Mesenchymal stem cell (in vitro differentiated cells and primary cell): Measurements from ENCODE around the gene ASPG.

Experiments
- DNase-seq: peaks from one replicate; pipeline ENCODE4 v3.0.0-alpha.2; 2013
- H2AFZ ChIP-seq: one replicate; pipeline ENCODE4 v1.6.1; 2013; ENCODE audit warnings: low read depth, mild to moderate bottlenecking, control low read depth, inconsistent platforms, low read length, moderate library complexity
- H2AK5ac ChIP-seq: 2 replicates; pipeline ENCODE4 v1.6.1; 2013; ENCODE audit warnings: low read length, moderate library complexity, mild to moderate bottlenecking, inconsistent platforms; ENCODE audit not compliant: severe bottlenecking
- H2BK120ac ChIP-seq: one replicate; pipeline ENCODE4 v1.6.1; 2013; ENCODE audit warnings: low read depth, mild to moderate bottlenecking, inconsistent platforms, low read length, moderate library complexity
- H2BK12ac ChIP-seq, 2 experiments: one replicate each; pipeline ENCODE4 v1.6.1; 2013; ENCODE audit warnings: inconsistent platforms in 2 of 2, low read length in 2 of 2, mild to moderate bottlenecking in 2 of 2, moderate library complexity in 2 of 2, control low read depth in 1 of 2
- H2BK15ac ChIP-seq: one replicate; pipeline ENCODE4 v1.6.1; 2013; ENCODE audit warnings: mild to moderate bottlenecking, low read depth, inconsistent platforms; ENCODE audit not compliant: poor library complexity, severe bottlenecking
- H2BK5ac ChIP-seq: 2 replicates; pipeline ENCODE4 v1.6.1; 2013; ENCODE audit warnings: low read depth, mild to moderate bottlenecking, low read length, control low read depth, inconsistent platforms; ENCODE audit not compliant: poor library complexity, severe bottlenecking
- H3K14ac ChIP-seq, 2 experiments: one replicate each; pipeline ENCODE4 v1.6.1; 2013; ENCODE audit warnings: inconsistent platforms in 2 of 2, low read length in 2 of 2, control low read depth in 1 of 2, mild to moderate bottlenecking in 1 of 2, moderate library complexity in 1 of 2
- H3K18ac ChIP-seq, 2 experiments: one replicate each; pipeline ENCODE4 v1.6.1; 2013; ENCODE audit warnings: inconsistent platforms in 2 of 2, low read length in 2 of 2, control low read depth in 1 of 2, low read depth in 1 of 2, mild to moderate bottlenecking in 1 of 2
- H3K23ac ChIP-seq, 2 experiments: one replicate each; pipeline ENCODE4 v1.6.1; 2013; ENCODE audit warnings: inconsistent platforms in 2 of 2, low read length in 2 of 2, mild to moderate bottlenecking in 2 of 2, moderate library complexity in 2 of 2, control low read depth in 1 of 2
- H3K27ac ChIP-seq: 2 replicates; pipeline ENCODE4 v1.5.1; 2013; ENCODE audit warnings: mild to moderate bottlenecking, moderate library complexity, low read length, control low read depth, inconsistent platforms; ENCODE audit not compliant: poor library complexity, severe bottlenecking
- H3K27me3 ChIP-seq, 2 experiments: 2 replicates each; pipeline versions ENCODE4 v1.6.1 to v1.7.0; 2013; ENCODE audit warnings: low read length in 2 of 2, mild to moderate bottlenecking in 2 of 2, moderate library complexity in 2 of 2, control low read depth in 1 of 2, inconsistent platforms in 1 of 2; ENCODE audit not compliant: control insufficient read depth in 1 of 2, insufficient read depth in 1 of 2
- H3K36me3 ChIP-seq, 2 experiments: 2 replicates each; pipeline versions ENCODE4 v1.6.1 to v1.7.0; 2013; ENCODE audit warnings: low read length in 2 of 2, control low read depth in 1 of 2, inconsistent platforms in 1 of 2, low read depth in 1 of 2, mild to moderate bottlenecking in 1 of 2; ENCODE audit not compliant: insufficient read depth in 2 of 2, control insufficient read depth in 1 of 2
- H3K4ac ChIP-seq, 2 experiments: one replicate each; pipeline ENCODE4 v1.6.1; 2013; ENCODE audit warnings: inconsistent platforms in 2 of 2, low read length in 2 of 2, mild to moderate bottlenecking in 2 of 2, moderate library complexity in 2 of 2, control low read depth in 1 of 2, low read depth in 1 of 2
- H3K4me1 ChIP-seq: 2 replicates; pipeline ENCODE4 v1.6.1; 2013; ENCODE audit warnings: low read depth, low read length, control low read depth; ENCODE audit not compliant: control insufficient read depth, insufficient read depth
- H3K4me2 ChIP-seq: 2 replicates; pipeline ENCODE4 v1.6.1; 2013; ENCODE audit warnings: low read length, mild to moderate bottlenecking, inconsistent platforms; ENCODE audit not compliant: poor library complexity, severe bottlenecking
- H3K4me3 ChIP-seq, 2 experiments: 2 replicates each; pipeline versions ENCODE4 v1.5.1 to v1.7.0; 2013; ENCODE audit warnings: low read length in 2 of 2, mild to moderate bottlenecking in 2 of 2, control low read depth in 1 of 2, low read depth in 1 of 2; ENCODE audit not compliant: insufficient read depth in 1 of 2
- H3K79me1 ChIP-seq: replicated peaks from 2 replicates; pipeline ENCODE4 v1.6.1; 2013; ENCODE audit warnings: mild to moderate bottlenecking, control low read depth, low read length, inconsistent platforms; ENCODE audit not compliant: poor library complexity, severe bottlenecking
- H3K9ac ChIP-seq: 2 replicates; pipeline ENCODE4 v1.7.0; 2013; ENCODE audit warnings: mild to moderate bottlenecking, low read length, moderate library complexity
- H3K9me3 ChIP-seq: 2 replicates; pipeline ENCODE4 v1.7.0; 2013; ENCODE audit warnings: mild to moderate bottlenecking, low read length; ENCODE audit not compliant: control insufficient read depth
- H4K8ac ChIP-seq: one replicate; pipeline ENCODE4 v1.6.1; 2013; ENCODE audit warnings: inconsistent platforms, mild to moderate bottlenecking, low read length, moderate library complexity
- H4K91ac ChIP-seq: one replicate; pipeline ENCODE4 v1.6.1; 2013; ENCODE audit warnings: mild to moderate bottlenecking, low read length, inconsistent platforms
- WGBS: methylation state at CpG from one replicate; pipeline ENCODE4 v1.1.7; 2013; ENCODE audit warnings: mixed read lengths; 5-methylcytosine and 5-hydroxymethylcytosine counted together

Gene ASPG

GRCh38 chr14:104096751-104097700 lies 11.5 kb downstream of the ASPG start:
- H2AK5ac ChIP-seq = no peak overlapping the region
- DNase-seq = no peak
- no peak overlapping the region for H3K27ac ChIP-seq
- no peak overlapping the region for H3K23ac ChIP-seq
- no peak overlapping the region for H4K8ac ChIP-seq
- no peaks in the 10 kb centered on the region for H3K79me1 ChIP-seq
- no peak overlapping the region for H3K14ac ChIP-seq
- H2BK12ac ChIP-seq = no peak overlapping the region
- H3K4me3 ChIP-seq = no peak overlapping the region
- H4K91ac ChIP-seq = no peak overlapping the region
- H3K4me2 ChIP-seq = no peak overlapping the region
- peaks cover 0 to 23% of the 10 kb centered on the region in 2 experiments for H3K27me3 ChIP-seq
- H3K4me1 ChIP-seq = peaks cover 3% of the 10 kb centered on the region
- H3K9ac ChIP-seq = no peak overlapping the region
- no peaks in the 10 kb centered on the region for H3K9me3 ChIP-seq
- 81% methylated on average over 25 of the region's 25 CpGs for WGBS
- H3K18ac ChIP-seq = no peak overlapping the region
- H2BK5ac ChIP-seq = no peak overlapping the region
- no peak overlapping the region for H2BK15ac ChIP-seq
- H2AFZ ChIP-seq = no peak overlapping the region
- H2BK120ac ChIP-seq = no peak overlapping the region
- no peak overlapping the region for H3K4ac ChIP-seq
- H3K36me3 ChIP-seq = no peaks in the 10 kb centered on the region

GRCh38 chr14:104098272-104099095 lies 13.0 kb downstream of the ASPG start:
- WGBS = 82% methylated on average over 25 of the region's 25 CpGs
- Histone ChIP-seq H3K4me3 (no peak overlapping the region), H3K4me1 (peaks cover 2% of the 10 kb centered on the region), H3K4me2 (no peak overlapping the region), H4K8ac (no peak overlapping the region), H3K79me1 (no peaks in the 10 kb centered on the region), H2BK5ac (no peak overlapping the region), H3K14ac (no peak overlapping the region), H3K36me3 (no peaks in the 10 kb centered on the region), H3K23ac (no peak overlapping the region), H2AFZ (no peak overlapping the region), H3K27me3 (peaks cover 0 to 18% of the 10 kb centered on the region in 2 experiments), H3K27ac (no peak overlapping the region), H2BK15ac (no peak overlapping the region), H4K91ac (no peak overlapping the region), H3K9ac (no peak overlapping the region), H2BK120ac (no peak overlapping the region), H3K4ac (no peak overlapping the region), H2BK12ac (no peak overlapping the region), H3K18ac (no peak overlapping the region), H2AK5ac (no peak overlapping the region), H3K9me3 (no peaks in the 10 kb centered on the region)
- DNase-seq = no peak

GRCh38 chr14:104099096-104100041 lies 13.9 kb downstream of the ASPG start:
- Histone ChIP-seq H2BK5ac (no peak overlapping the region), H3K4ac (no peak overlapping the region), H3K27ac (no peak overlapping the region), H3K9me3 (no peaks in the 10 kb centered on the region), H2AFZ (no peak overlapping the region), H3K4me2 (no peak overlapping the region), H2BK120ac (no peak overlapping the region), H4K91ac (no peak overlapping the region), H4K8ac (no peak overlapping the region), H3K4me3 (peak overlapping the region in 1 of 2 experiments; percentile 7), H3K14ac (no peak overlapping the region), H3K36me3 (no peaks in the 10 kb centered on the region), H3K27me3 (peaks cover 0 to 14% of the 10 kb centered on the region in 2 experiments), H2BK12ac (no peak overlapping the region), H3K79me1 (no peaks in the 10 kb centered on the region), H2AK5ac (no peak overlapping the region), H3K9ac (no peak overlapping the region), H3K18ac (no peak overlapping the region), H2BK15ac (no peak overlapping the region), H3K23ac (no peak overlapping the region), H3K4me1 (peaks cover 2% of the 10 kb centered on the region)
- WGBS = 75% methylated on average over 25 of the region's 26 CpGs
- DNase-seq = no peak
